Measurements from ENCODE around the gene ULK2. TPM values are rescaled to one million over a fixed set of nuclear protein-coding genes. Genes with fewer than 3 reads are reported as not detected.

Gene ULK2
- total RNA-seq, 4 donors from 2014 or later: 15.4 to 35.0 (median 26.9) TPM

DNA sequence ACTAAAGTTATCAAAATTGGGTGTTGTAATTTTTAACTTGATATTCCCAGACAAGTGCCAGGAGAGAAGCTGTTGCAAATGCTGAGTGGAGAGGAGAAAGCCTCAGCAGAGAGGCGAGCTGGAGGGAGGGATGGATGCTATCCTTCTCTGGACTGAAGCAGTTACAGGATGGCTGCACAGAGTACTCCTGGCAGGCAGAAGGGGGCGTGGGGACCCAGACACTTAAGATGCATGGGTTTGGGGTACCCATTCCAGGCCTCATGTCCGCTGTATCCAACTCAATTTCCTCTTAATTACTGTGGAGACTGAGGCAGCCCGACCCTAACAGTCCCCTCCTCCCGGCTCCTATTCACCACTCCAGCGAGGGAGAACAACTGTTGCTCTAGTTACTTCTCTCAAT is 94.2 kb downstream of the ULK2 start:
- Histone ChIP-seq H3K27ac (no peak overlapping the region), H3K27me3 (no peaks in the 10 kb centered on the region), H3K9me3 (no peaks in the 10 kb centered on the region), H3K4me3 (no peak overlapping the region), H3K36me3 (peaks cover 0 to 3% of the 10 kb centered on the region in 2 donors), H3K4me1 (no peaks in the 10 kb centered on the region)
- no peak for TF ChIP-seq POLR2A (IDR thresholded peaks at IDR 0.05)
- TF ChIP-seq, protein P1, sequence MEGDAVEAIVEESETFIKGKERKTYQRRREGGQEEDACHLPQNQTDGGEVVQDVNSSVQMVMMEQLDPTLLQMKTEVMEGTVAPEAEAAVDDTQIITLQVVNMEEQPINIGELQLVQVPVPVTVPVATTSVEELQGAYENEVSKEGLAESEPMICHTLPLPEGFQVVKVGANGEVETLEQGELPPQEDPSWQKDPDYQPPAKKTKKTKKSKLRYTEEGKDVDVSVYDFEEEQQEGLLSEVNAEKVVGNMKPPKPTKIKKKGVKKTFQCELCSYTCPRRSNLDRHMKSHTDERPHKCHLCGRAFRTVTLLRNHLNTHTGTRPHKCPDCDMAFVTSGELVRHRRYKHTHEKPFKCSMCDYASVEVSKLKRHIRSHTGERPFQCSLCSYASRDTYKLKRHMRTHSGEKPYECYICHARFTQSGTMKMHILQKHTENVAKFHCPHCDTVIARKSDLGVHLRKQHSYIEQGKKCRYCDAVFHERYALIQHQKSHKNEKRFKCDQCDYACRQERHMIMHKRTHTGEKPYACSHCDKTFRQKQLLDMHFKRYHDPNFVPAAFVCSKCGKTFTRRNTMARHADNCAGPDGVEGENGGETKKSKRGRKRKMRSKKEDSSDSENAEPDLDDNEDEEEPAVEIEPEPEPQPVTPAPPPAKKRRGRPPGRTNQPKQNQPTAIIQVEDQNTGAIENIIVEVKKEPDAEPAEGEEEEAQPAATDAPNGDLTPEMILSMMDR (IDR thresholded peaks at IDR 0.05): no peak
- intact Hi-C loops (cut with DNase I; ENCODE audit: low total_unique reads): no loop called here
- no peak for DNase-seq

DNA sequence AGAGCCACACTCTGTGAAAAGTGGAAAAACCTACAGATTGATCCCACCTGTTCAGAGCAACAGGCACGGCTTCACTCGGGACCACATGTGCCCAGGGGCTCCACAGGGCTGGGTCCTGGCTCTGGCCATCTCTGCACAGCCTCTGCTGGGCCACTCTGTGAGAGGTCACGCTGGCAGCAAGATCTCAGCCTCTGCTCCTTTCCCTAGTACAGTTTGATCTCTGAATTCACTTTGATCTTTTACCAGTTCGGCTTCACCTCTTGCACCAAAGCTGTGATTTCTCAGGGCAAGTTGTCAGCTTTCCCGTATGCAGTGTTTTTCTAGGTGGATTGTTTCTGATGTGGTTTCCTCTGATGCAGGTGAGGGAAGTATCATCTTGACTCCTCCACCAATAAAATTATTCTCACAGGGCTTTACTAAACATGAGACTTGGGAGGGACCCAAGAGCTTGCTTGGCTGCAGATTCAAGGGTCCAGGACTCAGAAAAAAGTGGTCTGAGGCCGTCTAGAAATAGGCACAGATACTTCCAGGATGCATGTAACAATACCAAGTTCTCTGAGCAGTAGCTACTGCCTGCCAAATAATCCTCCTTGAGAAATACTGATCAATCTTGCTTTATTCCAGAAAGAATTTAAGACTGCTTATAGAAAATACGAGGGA is 95.6 kb downstream of the ULK2 start:
- intact Hi-C loops (cut with DNase I; ENCODE audit: low total_unique reads): no loop called here
- H3K9me3 ChIP-seq: no peaks in the 10 kb centered on the region
- no peaks in the 10 kb centered on the region for H3K4me1 ChIP-seq
- no peak overlapping the region for H3K4me3 ChIP-seq
- no peak for TF ChIP-seq POLR2A (IDR thresholded peaks at IDR 0.05)
- TF ChIP-seq, protein P1 (IDR thresholded peaks at IDR 0.05): no peak
- H3K36me3 ChIP-seq: peaks cover 0 to 3% of the 10 kb centered on the region in 2 donors
- no peaks in the 10 kb centered on the region for H3K27me3 ChIP-seq
- no peak for DNase-seq
- no peak overlapping the region for H3K27ac ChIP-seq

DNA sequence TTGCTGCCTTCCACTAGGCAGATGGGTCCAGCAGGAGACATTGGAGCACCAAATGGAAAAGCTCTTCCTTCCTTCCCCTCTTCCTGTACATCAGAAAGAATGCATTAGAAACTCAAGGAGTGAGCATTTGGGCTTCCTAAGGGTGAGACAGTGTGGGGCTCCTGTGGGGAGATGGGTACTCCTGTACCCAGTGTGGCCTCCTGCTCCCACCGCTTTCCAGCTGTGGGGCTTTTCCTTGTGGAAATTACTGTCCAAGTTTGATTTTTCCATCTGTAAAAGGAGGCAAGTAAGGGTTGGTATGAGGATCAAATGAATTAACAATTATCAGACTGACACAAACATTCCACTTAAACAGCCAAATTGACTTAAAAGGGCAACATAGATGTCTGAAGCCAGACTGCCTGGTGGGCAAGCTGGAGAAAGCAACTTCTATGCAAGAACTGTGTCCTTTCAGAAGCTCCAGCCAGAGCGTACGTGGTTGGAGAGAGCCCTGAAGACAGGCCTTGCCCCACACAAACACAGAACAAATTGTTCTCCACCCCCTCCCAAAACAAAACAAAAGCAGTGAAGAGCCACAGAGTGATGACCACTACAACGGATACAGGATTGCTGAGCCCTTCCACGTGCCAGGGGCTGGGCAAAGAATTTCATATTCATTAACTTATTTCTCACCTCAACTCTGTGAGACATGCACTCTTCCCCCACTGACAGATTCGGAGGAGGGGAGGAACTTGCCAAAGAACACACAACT is 96.6 kb downstream of the ULK2 start:
- Histone ChIP-seq H3K27me3 (no peaks in the 10 kb centered on the region), H3K9me3 (no peaks in the 10 kb centered on the region), H3K27ac (peak overlapping the region; percentile 53 to 60), H3K4me3 (no peak overlapping the region), H3K36me3 (peaks cover 0 to 3% of the 10 kb centered on the region in 2 donors), H3K4me1 (no peaks in the 10 kb centered on the region)
- no peak for DNase-seq
- intact Hi-C loops (cut with DNase I; ENCODE audit: low total_unique reads): no loop called here
- no peak for TF ChIP-seq POLR2A (IDR thresholded peaks at IDR 0.05)
- TF ChIP-seq, protein P1 (IDR thresholded peaks at IDR 0.05): no peak

DNA sequence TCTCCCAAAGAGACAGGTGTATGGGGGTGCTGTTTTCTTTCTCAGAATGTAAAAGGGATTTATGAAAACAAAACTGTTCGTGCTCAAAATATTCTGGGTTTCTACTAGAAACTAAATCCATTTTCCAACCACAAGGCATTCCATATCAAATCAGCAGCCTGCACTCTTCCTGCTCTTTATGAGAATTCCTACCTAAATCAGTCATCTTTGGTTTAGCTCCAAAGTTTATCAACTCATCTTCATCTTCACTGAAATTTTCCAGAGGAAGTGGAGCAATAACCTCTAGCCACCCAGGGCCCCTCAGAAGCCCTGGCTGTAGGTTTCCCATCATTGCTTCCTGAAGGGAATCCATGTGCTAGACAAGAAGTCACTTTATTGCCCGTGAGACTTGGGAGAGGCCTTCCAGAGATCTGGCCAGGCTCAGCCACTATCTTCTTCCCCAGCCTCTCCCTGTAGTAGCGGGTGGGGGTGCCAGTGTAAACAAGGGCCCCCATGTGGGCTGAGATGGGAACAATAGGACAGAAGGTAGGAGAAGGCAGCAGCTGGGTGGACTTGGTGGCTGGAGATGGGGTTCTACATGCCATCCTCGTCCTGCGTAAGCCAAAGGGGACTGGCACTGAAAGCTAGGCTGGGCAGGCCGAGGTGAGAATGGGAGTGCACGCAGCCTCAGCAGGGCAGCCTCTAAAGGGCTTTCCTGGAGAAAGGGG is 97.6 kb downstream of the ULK2 start:
- H3K4me1 ChIP-seq: no peaks in the 10 kb centered on the region
- peak overlapping the region; percentile 53 to 60 for H3K27ac ChIP-seq
- no peaks in the 10 kb centered on the region for H3K9me3 ChIP-seq
- H3K27me3 ChIP-seq: no peaks in the 10 kb centered on the region
- no peak for DNase-seq
- H3K36me3 ChIP-seq: no peaks in the 10 kb centered on the region
- intact Hi-C loops (cut with DNase I; ENCODE audit: low total_unique reads): loop anchor here (5.0 kb wide), 1 partner anchor 258 kb away; no protein-coding TSS in a partner anchor
- TF ChIP-seq, protein P1 (IDR thresholded peaks at IDR 0.05): no peak
- TF ChIP-seq POLR2A (IDR thresholded peaks at IDR 0.05): no peak
- H3K4me3 ChIP-seq: no peak overlapping the region

All from uterus (tissue), 4 donors.